Measurements from ENCODE around the gene COL18A1. TPM values are rescaled to one million over a fixed set of nuclear protein-coding genes. Genes with fewer than 3 reads are reported as not detected.

Gene COL18A1
- polyA plus RNA-seq, 3 donors: 0.80 to 4.1 (median 1.1) TPM

GRCh38 chr21:45415943-45416611 lies 11.1 kb downstream of the COL18A1 start:
- Histone ChIP-seq H3K4me3 (replicated peaks in 1 of 3; ENCODE audit: low read depth in 2 of 3, low read length in 3 of 3) (no peak overlapping the region), H2AFZ (ENCODE audit: insufficient read depth, low read depth, low read length, poor library complexity, severe bottlenecking) (no peak overlapping the region), H3K9me3 (replicated peaks in 1 of 2; ENCODE audit: control insufficient read depth in 1 of 2, insufficient read depth in 1 of 2, low read length in 2 of 2) (no peaks in the 10 kb centered on the region), H3K9ac (ENCODE audit: insufficient read depth, low read length, poor library complexity, severe bottlenecking) (no peak overlapping the region), H3K79me2 (ENCODE audit: insufficient read depth, low read length) (no peaks in the 10 kb centered on the region), H3K4me2 (replicated peaks; ENCODE audit: extremely low read depth, low read length, poor library complexity, severe bottlenecking) (no peak overlapping the region), H4K20me1 (ENCODE audit: insufficient read depth, low read length) (no peaks in the 10 kb centered on the region), H3K27ac (ENCODE audit: low read depth in 1 of 2, low read length in 2 of 2) (no peak overlapping the region), H3K27me3 (ENCODE audit: control insufficient read depth in 2 of 2, insufficient read depth in 2 of 2, low read length in 2 of 2) (no peaks in the 10 kb centered on the region), H3K4me1 (ENCODE audit: control insufficient read depth in 1 of 2, insufficient read depth in 2 of 2, low read length in 2 of 2) (no peaks in the 10 kb centered on the region), H3K36me3 (replicated peaks in 1 of 2; ENCODE audit: control insufficient read depth in 1 of 2, insufficient read depth in 2 of 2, low read length in 2 of 2) (no peaks in the 10 kb centered on the region)
- Mint-ChIP-seq H3K36me3 (no peaks in the 10 kb centered on the region), H3K4me3 (no peak overlapping the region), H3K27me3 (ENCODE audit: low read depth in 3 of 3) (peaks cover 4 to 12% (median 8%) of the 10 kb centered on the region in 3 donors), H3K27ac (peak overlapping the region in 1 of 7 donors; percentile 62), H3K9me3 (peaks cover 0 to 2% (median 0%) of the 10 kb centered on the region in 7 donors), H3K4me1 (no peaks in the 10 kb centered on the region)
- WGBS (ENCODE audit: insufficient coverage): 86% methylated on average over 25 of the region's 25 CpGs
- intact Hi-C loops (cut with micrococcal nuclease): no loop called here
- TF ChIP-seq CTCF (IDR thresholded peaks at IDR 0.05): no peak
- no peak for DNase-seq

- peaks cover 2 to 12% (median 8%) of the 10 kb centered on the region in 3 donors for H3K27me3 Mint-ChIP-seq (ENCODE audit: low read depth in 3 of 3)
- Histone ChIP-seq H3K9ac (ENCODE audit: insufficient read depth, low read length, poor library complexity, severe bottlenecking) (no peak overlapping the region), H3K79me2 (ENCODE audit: insufficient read depth, low read length) (no peaks in the 10 kb centered on the region), H2AFZ (ENCODE audit: insufficient read depth, low read depth, low read length, poor library complexity, severe bottlenecking) (no peak overlapping the region), H3K4me2 (replicated peaks; ENCODE audit: extremely low read depth, low read length, poor library complexity, severe bottlenecking) (no peak overlapping the region), H4K20me1 (ENCODE audit: insufficient read depth, low read length) (no peaks in the 10 kb centered on the region), H3K4me3 (replicated peaks in 1 of 3; ENCODE audit: low read depth in 2 of 3, low read length in 3 of 3) (no peak overlapping the region), H3K27me3 (ENCODE audit: control insufficient read depth in 2 of 2, insufficient read depth in 2 of 2, low read length in 2 of 2) (no peaks in the 10 kb centered on the region), H3K36me3 (replicated peaks in 1 of 2; ENCODE audit: control insufficient read depth in 1 of 2, insufficient read depth in 2 of 2, low read length in 2 of 2) (no peaks in the 10 kb centered on the region), H3K9me3 (replicated peaks in 1 of 2; ENCODE audit: control insufficient read depth in 1 of 2, insufficient read depth in 1 of 2, low read length in 2 of 2) (no peaks in the 10 kb centered on the region), H3K27ac (ENCODE audit: low read depth in 1 of 2, low read length in 2 of 2) (no peak overlapping the region), H3K4me1 (ENCODE audit: control insufficient read depth in 1 of 2, insufficient read depth in 2 of 2, low read length in 2 of 2) (no peaks in the 10 kb centered on the region)
- WGBS (ENCODE audit: insufficient coverage): 82% methylated on average over 4 of the region's 8 CpGs
- H3K4me1 Mint-ChIP-seq: no peaks in the 10 kb centered on the region
- H3K4me3 Mint-ChIP-seq: peak overlapping the region in 1 of 2 donors; percentile 23
- no peak for TF ChIP-seq CTCF (IDR thresholded peaks at IDR 0.05)
- H3K36me3 Mint-ChIP-seq: no peaks in the 10 kb centered on the region
- no peak for DNase-seq
- H3K27ac Mint-ChIP-seq: peak overlapping the region in 3 of 7 donors; percentile 26 to 68 (median 62)
- peaks cover 0 to 2% (median 0%) of the 10 kb centered on the region in 7 donors for H3K9me3 Mint-ChIP-seq
- intact Hi-C loops (cut with micrococcal nuclease): no loop called here
Observed at GRCh38 chr21:45416620-45417019, 11.7 kb downstream of the COL18A1 start.

All from CD14-positive monocyte (primary cell).